HepG2 (cell line): ENCODE results near the gene CAD. TPM values are rescaled to one million over a fixed set of nuclear protein-coding genes. Genes with fewer than 3 reads are reported as not detected.

Experiments used
- AKNA ChIP-seq: sonication (generic); formaldehyde crosslinking; IDR thresholded peaks from 2 replicates; pipeline ENCODE4 v1.4.0; 2020; ENCODE audit warnings: missing genetic modification reagents, borderline replicate concordance
- BATF2 ChIP-seq: sonication (generic); formaldehyde crosslinking; IDR thresholded peaks from 2 replicates; pipeline ENCODE4 v1.8.0; 2022; ENCODE audit warnings: mild to moderate bottlenecking, missing genetic modification reagents, moderate library complexity
- DDIT3 ChIP-seq: sonication (generic); formaldehyde crosslinking; IDR thresholded peaks from 2 replicates; pipeline ENCODE4 v1.4.0; 2020; ENCODE audit warnings: mild to moderate bottlenecking, missing genetic modification reagents
- IRF1 ChIP-seq: sonication (generic); formaldehyde crosslinking; IDR thresholded peaks from 2 replicates; pipeline ENCODE4 v1.4.0; 2020; ENCODE audit warnings: low read depth, mild to moderate bottlenecking, missing genetic modification reagents
- LCORL ChIP-seq, 2 experiments: fragments of 450-650 bp in 1 of 2; sonication (generic) in 1 of 2; formaldehyde crosslinking in 1 of 2; IDR thresholded peaks; 2 replicates each; pipeline versions ENCODE4 v1.5.0 to v1.6.1; 2017 to 2020; ENCODE audit warnings: antibody characterized with exemption in 1 of 2, missing genetic modification reagents in 1 of 2
- MIXL1 ChIP-seq: IDR thresholded peaks from 2 replicates; pipeline ENCODE4 v1.6.1; 2016
- NFIB ChIP-seq: sonication (generic); formaldehyde crosslinking; IDR thresholded peaks from 2 replicates; pipeline ENCODE4 v1.9.0; 2021; ENCODE audit warnings: missing genetic modification reagents, mild to moderate bottlenecking, borderline replicate concordance
- TARDBP ChIP-seq: sonication (generic); formaldehyde crosslinking; IDR thresholded peaks from 2 replicates; pipeline ENCODE4 v1.8.0; 2022; ENCODE audit warnings: mild to moderate bottlenecking, missing genetic modification reagents
- TRIM24 ChIP-seq: sonication (generic); formaldehyde crosslinking; IDR thresholded peaks from 2 replicates; pipeline ENCODE4 v1.8.0; 2022; ENCODE audit warnings: mild to moderate bottlenecking, missing genetic modification reagents
- ZNF101 ChIP-seq: sonication (generic); formaldehyde crosslinking; IDR thresholded peaks from 2 replicates; pipeline ENCODE4 v1.4.0; 2020; ENCODE audit warnings: mild to moderate bottlenecking, low read depth, missing genetic modification reagents, borderline replicate concordance
- ZNF121 ChIP-seq: sonication (generic); formaldehyde crosslinking; IDR thresholded peaks from 2 replicates; pipeline ENCODE4 v1.5.0; 2020; ENCODE audit warnings: mild to moderate bottlenecking, missing genetic modification reagents
- ZNF274 ChIP-seq: sonication (generic); formaldehyde crosslinking; IDR thresholded peaks from 2 replicates; pipeline ENCODE4 v1.5.1; 2020; ENCODE audit warnings: mild to moderate bottlenecking, missing genetic modification reagents
- ZNF282 ChIP-seq: fragments of 450-650 bp; IDR thresholded peaks from 2 replicates; pipeline ENCODE4 v1.6.1; 2018; ENCODE audit not compliant: partially characterized antibody
- ZNF639 ChIP-seq: conservative IDR thresholded peaks from 2 replicates; pipeline ENCODE4 v1.6.1; 2018; ENCODE audit warnings: missing genetic modification reagents
- ZNF784 ChIP-seq: sonication (generic); formaldehyde crosslinking; IDR thresholded peaks from 2 replicates; pipeline ENCODE4 v1.5.1; 2020; ENCODE audit warnings: missing genetic modification reagents, mild to moderate bottlenecking, borderline replicate concordance
- ZNF788 ChIP-seq: sonication (generic); formaldehyde crosslinking; IDR thresholded peaks from 2 replicates; pipeline ENCODE4 v1.5.0; 2020; ENCODE audit warnings: mild to moderate bottlenecking, missing genetic modification reagents, borderline replicate concordance
- ZSCAN9 ChIP-seq: IDR thresholded peaks from 2 replicates; pipeline ENCODE4 v1.6.1; 2016; ENCODE audit warnings: borderline replicate concordance
- polyA plus RNA-seq, 8 experiments: library from polyadenylated mRNA; depleted of rRNA in 3 of 8; stranded (reverse) in 7 of 8; unstranded in 1 of 8; fragments of >200 nt; fragmentation: Illumina TruSeq in 4 of 8; extraction: Trizol in 4 of 8; gene quantifications; 2 replicates each; pipeline versions ENCODE4 v1.2.1 to v1.2.3, GENCODE V29; 2011 to 2016; ENCODE audit warnings: low read depth in 4 of 8, missing spikeins in 1 of 8, mixed read lengths in 1 of 8; ENCODE audit not compliant: insufficient read depth in 1 of 8
- total RNA-seq, 5 experiments: library from RNA; depleted of rRNA; stranded (reverse); fragments of >200 nt; fragmentation: Illumina TruSeq; extraction: Trizol; gene quantifications; 2 replicates each; pipeline ENCODE4 v1.2.3, GENCODE V29; 2016; ENCODE audit warnings: low read depth in 1 of 5

The CAD gene
- total and polyA plus RNA-seq, 2 of the 13 experiments (the other 11 are each of a cell fraction or from before 2014, with no cell fraction given): 21.7 to 37.0 TPM

- peak; percentile 50 for TF ChIP-seq ZNF784
- no peak for TF ChIP-seq NFIB
- TF ChIP-seq ZSCAN9 (CRISPR knock-in tag): no peak
- TF ChIP-seq ZNF639 (CRISPR knock-in tag): no peak
- TF ChIP-seq ZNF788 (CRISPR knock-in tag): no peak
- no peak for TF ChIP-seq TRIM24
- TF ChIP-seq AKNA: no peak
- TF ChIP-seq ZNF101 (CRISPR knock-in tag): no peak
- TF ChIP-seq ZNF282: no peak
- TF ChIP-seq MIXL1 (CRISPR knock-in tag): no peak
- TF ChIP-seq DDIT3 (CRISPR knock-in tag): no peak
- no peak for TF ChIP-seq LCORL (IDR thresholded peaks at IDR 0.05)
- TF ChIP-seq LCORL (CRISPR knock-in tag; IDR thresholded peaks at IDR 0.05): peak; percentile 60; the same call in 1 of the 2 replicates
- no peak for TF ChIP-seq BATF2 (CRISPR knock-in tag)
- TF ChIP-seq TARDBP (CRISPR knock-in tag): no peak
- TF ChIP-seq ZNF121: no peak
- peak; percentile 67; the same call in 1 of the 2 replicates for TF ChIP-seq ZNF274
- TF ChIP-seq IRF1 (CRISPR knock-in tag): no peak
Observed at GRCh38 chr2:27211241-27211942, 5.8 kb upstream of the CAD start (continued).
